Thoracic aorta (tissue), 2 donors: ENCODE results near the gene HMCN2. TPM values are rescaled to one million over a fixed set of nuclear protein-coding genes. Genes with fewer than 3 reads are reported as not detected.

Experiments
- ATAC-seq: fragments of 150-250 bp; one replicate; pipeline ENCODE4 v1.8.0; 2017; ENCODE audit warnings: low read depth; ENCODE audit not compliant: insufficient number of reproducible peaks, low FRiP score
- DNase-seq: peaks from one replicate; pipeline ENCODE4 v3.0.0-alpha.2; 2020; ENCODE audit warnings: low spot score
- H3K27ac ChIP-seq, 2 donors: fragments of 200-600 bp; sonication (generic); 1 replicate in 1 of 2; 2 replicates in 1 of 2; pipeline ENCODE4 v1.5.1; 2016; ENCODE audit warnings: mild to moderate bottlenecking in 2 of 2, moderate library complexity in 2 of 2
- H3K27me3 ChIP-seq: fragments of 200-600 bp; sonication (generic); replicated peaks from 2 replicates; pipeline ENCODE4 v1.6.0; 2016; ENCODE audit warnings: mild to moderate bottlenecking; ENCODE audit not compliant: insufficient read depth
- H3K36me3 ChIP-seq: fragments of 200-600 bp; sonication (generic); one replicate; pipeline ENCODE4 v1.5.1; 2016
- H3K4me1 ChIP-seq, 2 donors: fragments of 200-600 bp; sonication (generic); 1 replicate in 1 of 2; 2 replicates in 1 of 2; pipeline versions ENCODE4 v1.5.1 to v1.6.0; 2016; ENCODE audit warnings: low read depth in 2 of 2, mild to moderate bottlenecking in 1 of 2; ENCODE audit not compliant: control insufficient read depth in 1 of 2
- H3K4me3 ChIP-seq: fragments of 200-600 bp; sonication (generic); 2 replicates; pipeline ENCODE4 v1.5.1; 2016; ENCODE audit warnings: mild to moderate bottlenecking
- H3K9me3 ChIP-seq: fragments of 200-600 bp; sonication (generic); 2 replicates; pipeline ENCODE4 v1.5.1; 2016
- total RNA-seq, 2 donors: library from RNA; depleted of rRNA; stranded (reverse); fragments of >200 nt; gene quantifications; one replicate each; pipeline versions ENCODE4 v1.1.0 to v1.2.3, GENCODE V29; 2016
- TF ChIP-seq, protein P1 (sequence below): fragments of 200-600 bp; sonication (generic); IDR thresholded peaks from one replicate; pipeline ENCODE4 v1.5.1; 2019; ENCODE audit warnings: antibody characterized with exemption

HMCN2 gene
- total RNA-seq, 2 donors from 2014 or later: 2.4 to 6.3 TPM

DNA sequence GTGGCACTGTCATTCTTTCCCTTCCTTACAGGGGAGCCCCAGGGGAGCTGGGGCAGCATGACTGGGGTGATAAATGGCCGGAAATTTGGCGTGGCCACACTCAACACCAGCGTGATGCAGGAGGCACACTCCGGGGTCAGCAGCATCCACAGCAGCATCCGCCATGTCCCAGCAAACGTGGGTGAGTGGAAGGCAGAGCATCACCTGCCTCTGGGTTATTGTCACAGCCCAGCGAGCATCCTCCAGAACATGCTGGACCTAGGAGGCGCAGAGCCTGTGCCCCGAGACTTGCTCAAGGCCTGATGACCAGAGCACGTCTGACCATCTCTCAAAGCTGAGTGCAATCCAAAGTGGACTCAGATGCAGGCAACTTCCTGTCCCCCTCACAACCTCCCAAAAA lies 157.0 kb downstream of the HMCN2 start:
- Histone ChIP-seq H3K27ac (no peak overlapping the region), H3K27me3 (no peaks in the 10 kb centered on the region), H3K4me3 (no peak overlapping the region), H3K4me1 (no peaks in the 10 kb centered on the region), H3K36me3 (no peaks in the 10 kb centered on the region), H3K9me3 (no peaks in the 10 kb centered on the region)
- no peak for ATAC-seq
- TF ChIP-seq, protein P1, sequence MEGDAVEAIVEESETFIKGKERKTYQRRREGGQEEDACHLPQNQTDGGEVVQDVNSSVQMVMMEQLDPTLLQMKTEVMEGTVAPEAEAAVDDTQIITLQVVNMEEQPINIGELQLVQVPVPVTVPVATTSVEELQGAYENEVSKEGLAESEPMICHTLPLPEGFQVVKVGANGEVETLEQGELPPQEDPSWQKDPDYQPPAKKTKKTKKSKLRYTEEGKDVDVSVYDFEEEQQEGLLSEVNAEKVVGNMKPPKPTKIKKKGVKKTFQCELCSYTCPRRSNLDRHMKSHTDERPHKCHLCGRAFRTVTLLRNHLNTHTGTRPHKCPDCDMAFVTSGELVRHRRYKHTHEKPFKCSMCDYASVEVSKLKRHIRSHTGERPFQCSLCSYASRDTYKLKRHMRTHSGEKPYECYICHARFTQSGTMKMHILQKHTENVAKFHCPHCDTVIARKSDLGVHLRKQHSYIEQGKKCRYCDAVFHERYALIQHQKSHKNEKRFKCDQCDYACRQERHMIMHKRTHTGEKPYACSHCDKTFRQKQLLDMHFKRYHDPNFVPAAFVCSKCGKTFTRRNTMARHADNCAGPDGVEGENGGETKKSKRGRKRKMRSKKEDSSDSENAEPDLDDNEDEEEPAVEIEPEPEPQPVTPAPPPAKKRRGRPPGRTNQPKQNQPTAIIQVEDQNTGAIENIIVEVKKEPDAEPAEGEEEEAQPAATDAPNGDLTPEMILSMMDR: no peak
- DNase-seq: no peak

DNA sequence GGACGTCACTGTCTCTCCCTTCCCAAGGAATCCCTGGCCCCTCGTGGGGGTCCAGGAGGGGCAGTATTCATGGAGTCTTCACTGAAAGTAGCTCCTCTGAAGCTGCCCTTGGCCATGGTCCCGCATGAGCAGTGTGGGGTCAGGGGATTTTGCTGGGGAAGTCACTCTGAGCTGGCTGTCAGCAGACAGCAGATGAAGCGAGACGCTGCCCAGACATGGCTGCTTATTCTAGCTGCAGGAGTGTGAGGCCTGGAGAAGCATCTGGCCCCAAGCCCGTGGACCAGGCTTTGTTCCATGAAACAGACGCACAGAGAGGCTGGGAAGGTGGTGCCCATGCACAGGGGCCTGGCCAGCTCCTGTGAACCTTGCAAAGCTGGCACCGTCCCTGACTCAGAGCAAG lies 157.7 kb downstream of the HMCN2 start:
- no peaks in the 10 kb centered on the region for H3K27me3 ChIP-seq
- DNase-seq: no peak
- H3K4me1 ChIP-seq: no peaks in the 10 kb centered on the region
- H3K27ac ChIP-seq: no peak overlapping the region
- no peak for ATAC-seq
- TF ChIP-seq, protein P1: no peak
- H3K36me3 ChIP-seq: no peaks in the 10 kb centered on the region
- no peaks in the 10 kb centered on the region for H3K9me3 ChIP-seq
- no peak overlapping the region for H3K4me3 ChIP-seq

DNA sequence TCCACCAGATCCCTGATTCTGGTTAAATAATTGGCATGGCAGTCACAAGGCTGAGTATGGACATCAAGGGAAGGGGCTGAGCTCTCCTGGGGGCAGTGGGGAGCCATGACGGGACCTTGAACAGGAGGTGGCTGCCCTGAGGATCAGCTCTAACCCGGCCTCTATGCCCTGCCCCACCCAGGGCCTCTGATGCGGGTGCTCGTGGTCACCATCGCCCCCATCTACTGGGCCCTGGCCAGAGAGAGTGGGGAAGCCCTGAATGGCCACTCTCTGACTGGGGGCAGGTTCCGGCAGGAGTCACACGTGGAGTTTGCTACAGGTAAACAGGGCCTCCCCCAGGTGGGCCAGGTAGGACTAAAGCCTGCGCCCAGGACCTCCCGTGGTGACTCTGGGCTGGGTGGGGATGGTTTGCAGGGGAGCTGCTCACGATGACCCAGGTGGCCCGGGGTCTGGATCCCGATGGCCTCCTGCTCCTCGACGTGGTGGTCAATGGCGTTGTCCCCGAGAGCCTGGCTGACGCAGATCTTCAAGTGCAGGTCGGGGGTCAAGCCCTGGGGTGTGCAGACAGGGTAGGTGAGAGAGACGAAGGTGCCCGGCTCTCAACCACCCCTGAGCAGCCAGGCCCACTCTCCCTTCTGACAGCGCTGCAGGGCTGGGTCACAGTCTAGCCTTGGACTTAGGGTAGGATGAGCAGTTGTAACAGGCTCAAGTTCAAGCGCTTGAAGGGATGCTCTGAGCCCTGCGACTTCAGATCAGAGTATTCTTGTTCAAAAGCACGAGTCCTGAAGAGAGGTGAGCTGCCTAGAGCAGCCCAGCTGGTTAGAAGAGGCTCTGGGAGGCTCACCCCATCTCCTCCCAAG lies 159.3 kb downstream of the HMCN2 start:
- Histone ChIP-seq H3K9me3 (no peaks in the 10 kb centered on the region), H3K27me3 (no peaks in the 10 kb centered on the region), H3K36me3 (no peaks in the 10 kb centered on the region), H3K4me1 (no peaks in the 10 kb centered on the region), H3K4me3 (no peak overlapping the region), H3K27ac (no peak overlapping the region)
- TF ChIP-seq, protein P1: no peak
- ATAC-seq: no peak
- DNase-seq: no peak

DNA sequence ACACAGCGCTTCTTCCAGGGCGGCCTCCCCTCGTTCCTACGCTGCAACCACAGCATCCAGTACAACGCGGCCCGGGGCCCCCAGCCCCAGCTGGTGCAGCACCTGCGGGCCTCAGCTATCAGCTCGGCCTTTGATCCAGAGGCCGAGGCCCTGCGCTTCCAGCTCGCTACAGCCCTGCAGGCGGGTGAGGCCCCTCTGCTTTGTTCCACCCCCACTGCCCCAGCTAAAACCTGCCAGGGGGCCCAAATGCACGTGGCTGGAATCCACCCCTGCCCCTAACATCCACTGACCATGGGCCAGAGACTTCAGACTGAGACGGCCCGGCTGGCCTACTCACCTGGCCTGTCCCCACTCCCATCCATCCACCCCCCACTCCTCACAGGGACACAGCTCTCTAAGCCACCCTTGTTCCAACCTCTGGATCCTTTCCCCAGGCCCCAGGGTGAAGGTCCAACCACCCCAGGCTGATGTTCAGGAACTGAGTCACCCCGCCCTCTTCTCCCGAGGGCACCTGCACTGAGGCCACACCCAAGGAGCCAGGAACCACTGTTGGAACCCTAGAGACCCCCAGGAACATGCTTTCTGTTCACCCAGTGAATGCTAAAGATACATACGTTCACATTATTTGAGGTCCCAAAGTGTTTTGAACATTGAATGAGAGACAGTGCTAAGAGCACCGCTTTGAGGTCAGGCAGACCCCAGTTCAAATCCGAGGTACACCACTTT lies 160.3 kb downstream of the HMCN2 start:
- Histone ChIP-seq H3K9me3 (no peaks in the 10 kb centered on the region), H3K36me3 (no peaks in the 10 kb centered on the region), H3K27ac (no peak overlapping the region), H3K27me3 (no peaks in the 10 kb centered on the region), H3K4me1 (no peaks in the 10 kb centered on the region), H3K4me3 (no peak overlapping the region)
- DNase-seq (no peak), ATAC-seq (no peak)
- TF ChIP-seq, protein P1: no peak

DNA sequence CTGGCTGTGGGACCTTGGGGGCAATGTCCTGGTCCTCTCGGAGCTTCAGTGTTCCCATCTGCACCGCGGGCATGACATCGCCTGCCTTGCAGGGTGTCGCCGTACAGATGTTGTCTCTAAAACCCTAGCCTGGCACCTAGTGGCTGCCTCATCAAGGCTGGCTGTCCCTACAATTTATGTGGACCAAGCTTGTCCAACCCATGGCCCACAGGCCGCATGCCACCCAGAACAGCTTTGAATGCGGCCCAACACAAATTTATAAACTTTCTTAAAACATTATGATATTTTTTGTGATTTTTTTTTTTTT lies 160.9 kb downstream of the HMCN2 start:
- H3K27me3 ChIP-seq: no peaks in the 10 kb centered on the region
- TF ChIP-seq, protein P1: no peak
- no peaks in the 10 kb centered on the region for H3K4me1 ChIP-seq
- no peak overlapping the region for H3K4me3 ChIP-seq
- no peak overlapping the region for H3K27ac ChIP-seq
- no peaks in the 10 kb centered on the region for H3K36me3 ChIP-seq
- no peak for DNase-seq
- H3K9me3 ChIP-seq: no peaks in the 10 kb centered on the region
- no peak for ATAC-seq
